Activated T-cell treated with anti-CD3 and anti-CD28 coated beads for 1 hour (primary cell): Measurements from ENCODE around the gene PPP3CA.

Source experiments
- DNase-seq: peaks from one replicate; pipeline ENCODE4 v3.0.0-alpha.2; 2020; ENCODE audit warnings: low read depth

Gene PPP3CA

GRCh38 chr4:101175896-101176676 is 171.2 kb downstream of the PPP3CA start:
- DNase-seq: no peak

- no peak for DNase-seq
Observed at GRCh38 chr4:101174679-101175345, 172.5 kb downstream of the PPP3CA start.

DNA sequence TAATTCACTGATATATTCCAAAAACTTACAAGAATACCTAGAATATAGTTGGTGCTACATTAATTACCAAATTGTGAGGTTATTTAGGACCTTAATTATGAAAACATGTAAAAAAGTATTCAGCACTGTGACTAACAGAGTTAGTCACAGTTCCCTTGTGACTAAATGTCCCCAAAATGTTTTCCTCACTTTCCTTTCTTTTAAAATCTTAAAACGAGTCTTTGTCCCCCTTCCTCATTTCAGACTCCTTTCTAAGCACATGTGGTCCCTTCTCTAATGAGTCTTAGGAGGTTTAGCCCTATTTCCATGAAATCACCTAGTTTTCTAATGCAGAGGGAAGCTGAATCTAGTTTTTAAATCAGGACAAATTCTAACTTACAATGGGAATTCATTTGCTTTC is 175.0 kb downstream of the PPP3CA start:
- no peak for DNase-seq

DNA sequence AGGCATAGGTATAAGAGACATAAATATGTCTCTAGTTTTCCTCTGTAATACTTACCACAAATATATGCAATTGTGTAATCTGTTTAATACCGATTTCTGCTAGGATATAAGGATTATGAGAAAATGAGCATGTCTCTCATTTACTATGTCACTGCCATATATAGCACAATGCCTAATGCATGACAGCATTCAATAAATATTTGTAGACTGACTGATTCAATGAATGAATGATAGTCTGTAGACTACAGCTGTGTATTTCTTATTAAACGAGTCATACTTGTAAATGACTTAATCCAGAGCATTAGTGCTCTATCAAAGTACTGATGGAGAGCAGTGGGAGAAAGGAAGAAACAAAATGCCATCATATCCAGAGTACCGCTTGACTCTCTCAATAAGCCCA is 175.6 kb downstream of the PPP3CA start:
- DNase-seq: no peak

GRCh38 chr4:101169044-101170014 is 178.0 kb downstream of the PPP3CA start:
- DNase-seq: peak; percentile 23

DNA sequence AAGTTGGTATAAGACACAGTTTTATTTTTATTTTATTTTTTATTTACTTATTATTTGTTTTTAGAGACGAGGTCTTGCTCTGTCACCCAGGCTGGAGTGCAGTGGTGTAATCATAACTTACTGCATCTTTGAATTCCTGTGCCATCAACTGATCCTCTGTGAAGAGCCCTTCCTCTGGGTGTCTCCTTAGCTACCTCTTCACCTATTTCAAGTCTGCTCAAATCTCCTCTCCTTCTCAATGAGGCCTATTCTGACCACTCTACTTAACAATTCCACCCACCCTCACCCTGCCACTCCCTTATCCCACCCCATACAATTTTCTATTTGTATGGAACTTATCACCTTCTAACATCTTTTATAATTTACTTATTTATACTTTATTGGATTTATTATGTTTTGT is 183.4 kb downstream of the PPP3CA start:
- no peak for DNase-seq

DNA sequence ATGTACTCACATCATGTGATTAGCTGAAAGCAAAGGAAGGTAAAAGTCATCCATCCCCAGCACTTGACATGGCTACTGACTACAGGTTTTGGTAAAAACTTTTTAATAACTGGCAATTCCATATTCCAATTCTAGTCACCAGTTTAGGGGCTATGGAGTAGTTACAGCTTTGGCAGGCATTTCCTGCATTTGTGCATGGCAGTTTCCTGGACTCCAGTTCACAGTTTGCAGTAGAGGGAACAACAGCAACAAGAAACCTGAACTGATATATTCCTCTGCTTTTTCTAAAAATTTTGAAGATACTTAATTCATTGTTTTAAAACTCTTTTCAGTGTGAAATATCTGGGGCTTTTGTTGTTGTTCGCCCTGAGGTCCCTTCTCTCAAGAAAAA is 184.3 kb downstream of the PPP3CA start:
- no peak for DNase-seq

DNA sequence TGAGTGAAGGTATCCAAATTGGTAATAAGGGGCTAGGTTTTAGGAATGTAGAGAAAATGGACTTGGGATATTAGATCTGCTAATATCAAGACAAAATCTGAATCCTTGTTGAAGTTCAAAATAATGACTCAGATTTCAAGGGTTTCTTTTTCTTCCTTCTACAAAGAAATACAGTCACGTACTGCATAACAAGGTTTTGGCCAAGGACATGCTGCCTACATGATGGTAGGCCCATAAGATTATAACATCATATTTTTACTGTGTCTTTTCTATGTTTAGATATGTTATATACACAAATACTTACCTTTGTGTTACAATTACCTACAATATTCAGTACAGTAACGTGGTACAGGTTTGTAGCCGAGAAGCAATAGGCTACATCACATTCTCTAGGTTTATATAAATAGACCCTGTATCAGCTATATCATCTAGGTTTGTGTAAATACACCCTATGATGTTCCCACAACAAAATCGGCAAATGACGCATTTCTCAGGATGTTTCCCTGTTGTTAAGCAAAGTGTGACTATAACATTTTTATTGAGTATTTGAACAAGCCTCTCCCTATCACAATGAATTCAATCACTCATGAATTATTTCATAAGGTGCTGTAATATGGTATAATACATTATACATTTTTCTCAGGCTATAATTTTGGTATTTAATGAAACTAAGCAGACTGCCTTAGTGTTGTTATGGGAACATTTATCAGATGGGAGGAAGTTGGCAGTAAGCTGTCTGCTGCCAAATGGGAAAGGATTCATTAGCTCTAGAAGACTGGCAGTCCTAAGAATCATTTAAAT is 186.3 kb downstream of the PPP3CA start:
- DNase-seq: no peak

DNA sequence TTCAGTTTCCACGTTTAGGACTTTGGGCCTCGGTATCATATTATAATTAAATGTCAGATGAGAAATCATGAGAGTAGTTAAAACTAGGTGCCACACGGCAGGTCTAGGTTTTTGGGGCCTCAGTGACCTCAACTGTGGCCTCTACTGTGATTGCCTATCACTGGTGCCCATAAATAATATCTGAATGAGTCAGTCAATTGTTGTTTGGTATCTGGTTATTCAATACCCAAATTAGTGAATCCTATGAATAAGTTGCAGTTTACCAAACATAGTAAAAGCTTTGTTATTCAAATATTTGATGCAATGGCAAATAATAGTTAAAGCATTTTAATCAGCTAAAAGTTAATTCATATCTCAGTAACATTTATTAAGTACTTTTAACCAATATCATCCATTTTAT is 188.8 kb downstream of the PPP3CA start:
- no peak for DNase-seq

- DNase-seq: no peak
Observed at GRCh38 chr4:101158134-101158482, 189.2 kb downstream of the PPP3CA start.

DNA sequence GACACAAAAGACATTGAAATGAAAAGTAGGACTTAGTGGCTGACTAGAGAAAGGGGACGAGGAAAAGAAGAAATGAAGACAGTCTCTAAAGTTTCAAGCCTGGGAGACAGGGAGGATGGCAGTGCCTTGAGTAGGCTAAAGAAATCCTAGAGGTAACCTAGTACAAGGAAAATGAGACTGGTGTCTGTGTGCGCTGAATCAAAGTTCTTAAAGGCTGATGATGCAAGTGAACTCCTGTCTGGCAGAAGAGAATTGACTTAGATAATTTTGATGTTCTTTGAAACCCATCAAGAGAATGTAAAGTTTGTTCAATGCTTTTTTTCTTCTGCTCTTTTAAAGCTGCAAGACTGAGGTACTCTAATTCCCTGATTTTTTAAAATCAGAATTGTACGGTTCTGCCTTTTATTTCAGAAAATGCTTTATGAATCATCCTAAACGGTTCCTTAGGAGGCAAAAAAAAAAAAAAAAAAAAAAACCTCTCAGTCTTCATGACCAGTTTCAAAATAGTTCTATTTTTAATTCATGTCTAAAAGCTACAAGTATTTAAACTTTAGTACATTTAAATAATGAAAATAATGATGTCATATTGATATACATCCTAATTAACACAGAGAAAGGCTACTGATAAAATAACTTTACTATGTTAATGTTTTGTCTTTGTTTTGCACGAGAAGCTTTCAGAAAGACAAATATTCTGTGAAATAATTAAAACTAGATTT is 189.8 kb downstream of the PPP3CA start:
- no peak for DNase-seq

DNA sequence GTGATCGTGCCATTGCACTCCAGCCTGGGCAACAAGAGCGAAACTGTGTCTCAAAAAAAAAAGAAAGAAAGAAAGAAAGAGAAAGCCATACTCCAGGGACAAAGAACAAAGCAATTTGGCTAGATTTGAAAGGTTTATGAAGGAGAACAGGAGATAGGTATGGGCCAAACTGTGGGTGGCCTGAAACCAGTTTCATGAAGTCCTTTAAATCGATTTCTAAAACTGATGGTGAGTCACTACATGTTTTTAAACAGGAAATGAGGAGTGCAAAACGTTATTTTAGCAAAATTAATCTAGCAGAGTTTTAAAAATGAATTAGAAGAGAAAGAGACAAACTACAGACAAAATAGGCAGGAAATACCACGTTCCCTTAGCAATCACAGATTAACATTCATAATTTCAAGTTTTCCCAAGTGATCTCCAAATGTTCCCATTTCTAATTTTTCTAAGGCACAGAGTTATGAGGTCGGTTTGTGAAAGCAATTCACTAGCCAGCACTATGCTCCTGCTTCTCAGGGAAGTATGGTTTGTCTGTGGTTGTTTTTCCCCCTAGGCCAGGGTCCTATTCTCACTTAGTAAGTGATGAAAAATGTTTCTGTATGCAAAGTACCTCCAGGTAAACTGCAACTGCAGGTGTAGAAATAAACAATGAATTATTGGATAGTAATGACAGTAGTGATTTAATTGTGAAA is 190.6 kb downstream of the PPP3CA start:
- no peak for DNase-seq

DNA sequence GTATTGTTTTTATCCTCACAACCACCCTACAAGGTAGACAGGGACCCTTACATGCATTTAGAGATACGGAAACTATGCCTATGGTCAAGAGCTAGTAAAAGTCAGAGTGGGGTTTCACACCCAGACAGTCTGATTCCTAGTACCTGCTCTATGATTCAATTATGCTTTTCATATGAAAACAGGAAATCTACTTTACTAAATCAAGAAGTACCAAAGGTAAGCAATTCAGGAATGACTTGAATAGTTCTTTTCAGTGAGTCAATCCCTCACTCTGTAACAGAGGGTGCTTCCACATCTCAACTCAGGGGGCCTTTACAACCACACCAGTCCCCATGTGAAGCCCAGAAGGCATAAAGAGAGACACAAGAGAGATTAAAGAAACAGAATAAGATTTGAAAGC is 191.4 kb downstream of the PPP3CA start:
- no peak for DNase-seq

- DNase-seq: no peak
Observed at GRCh38 chr4:101155368-101155767, 192.0 kb downstream of the PPP3CA start.

DNA sequence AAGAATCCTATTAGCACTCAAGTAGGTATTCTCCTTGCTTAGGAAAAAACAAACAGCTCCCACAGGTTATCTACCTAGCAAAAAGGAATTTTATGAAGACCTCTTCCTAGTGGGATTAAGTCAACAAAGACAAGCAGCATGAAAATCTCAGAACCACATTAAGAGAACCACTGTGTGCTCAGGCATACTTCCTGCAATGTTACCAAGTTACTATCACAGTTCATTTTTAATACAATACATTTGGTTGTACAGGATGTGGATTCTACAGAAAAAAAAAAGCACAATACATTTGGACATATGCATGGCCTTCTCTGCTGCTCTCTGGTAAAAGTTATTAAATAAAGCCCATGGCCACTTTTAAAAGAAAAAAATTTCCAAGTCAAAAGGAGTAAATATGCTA is 193.7 kb downstream of the PPP3CA start:
- DNase-seq: no peak

DNA sequence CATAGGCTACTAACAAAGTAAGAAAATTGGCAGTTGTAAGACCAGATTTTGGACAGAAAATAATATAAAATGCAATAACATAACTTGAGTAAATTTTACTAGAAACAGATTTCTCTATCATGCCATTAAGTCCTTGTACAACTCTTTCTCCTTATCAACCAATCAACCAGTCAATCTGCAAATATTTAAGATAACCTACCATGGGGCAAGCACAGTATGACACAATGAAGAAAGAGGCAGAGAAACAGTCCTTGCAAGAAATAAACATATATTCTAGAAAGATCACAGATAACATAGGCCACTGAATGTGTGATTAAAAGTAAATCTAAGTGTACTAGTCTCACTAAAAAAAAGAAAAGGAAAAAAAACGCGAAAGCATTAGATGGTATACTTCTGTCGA is 194.8 kb downstream of the PPP3CA start:
- DNase-seq: no peak

DNA sequence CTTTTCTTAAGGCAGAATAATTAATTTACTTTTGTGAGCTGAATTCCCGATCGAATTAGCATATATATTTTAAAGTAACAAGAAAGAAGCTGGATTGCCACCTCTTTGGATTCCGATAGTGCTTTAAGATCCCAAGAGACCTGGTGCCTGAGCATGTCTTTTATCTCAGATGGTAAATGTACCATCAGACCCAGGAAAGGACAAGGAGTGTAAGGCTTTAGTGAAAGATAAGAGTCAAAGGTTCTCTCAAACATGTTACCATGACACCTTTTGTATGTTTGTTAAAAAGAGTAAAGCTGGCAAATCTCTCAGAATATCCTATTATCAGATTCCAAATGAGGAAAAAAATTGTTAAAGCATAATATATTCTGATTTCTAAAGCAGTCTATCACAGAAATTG is 198.8 kb downstream of the PPP3CA start:
- DNase-seq: no peak

GRCh38 chr4:101147283-101147682 is 200.0 kb downstream of the PPP3CA start:
- DNase-seq: no peak

DNA sequence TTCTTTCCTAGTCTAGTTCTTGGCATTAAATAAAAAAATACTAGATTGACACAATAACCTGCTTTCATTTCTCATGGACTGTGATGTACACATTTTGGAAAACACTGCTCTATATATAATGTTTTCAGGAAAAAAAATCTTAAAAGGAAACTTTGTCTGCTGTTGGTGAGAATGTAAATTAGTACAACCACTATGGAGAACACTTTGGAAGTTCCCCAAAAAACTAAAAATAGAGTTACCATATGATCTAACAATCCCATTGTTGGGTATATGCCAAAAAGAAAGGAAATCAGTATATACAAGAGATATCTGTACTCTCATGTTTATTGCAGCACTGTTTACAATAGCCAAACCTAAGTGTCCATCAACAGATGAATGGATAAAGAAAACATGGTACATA is 202.3 kb downstream of the PPP3CA start:
- DNase-seq: no peak

DNA sequence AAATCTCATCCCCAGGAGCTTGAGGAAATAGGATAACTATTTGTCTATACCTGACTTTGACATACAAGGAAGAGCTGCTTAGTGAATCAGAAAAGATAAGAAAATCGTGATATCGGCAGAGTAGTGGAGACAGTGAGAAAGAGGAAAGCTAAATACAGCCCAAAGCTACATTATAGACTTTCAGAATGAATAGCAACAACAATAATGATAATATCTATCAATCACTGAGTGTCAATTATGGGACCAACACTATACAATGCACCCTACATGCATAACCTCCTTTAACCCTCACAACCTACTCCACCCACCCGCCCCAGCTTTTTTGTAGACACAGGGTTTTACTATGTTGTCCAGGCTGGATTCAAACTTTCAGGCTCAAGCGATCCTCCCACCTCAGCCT is 205.1 kb downstream of the PPP3CA start:
- no peak for DNase-seq

DNA sequence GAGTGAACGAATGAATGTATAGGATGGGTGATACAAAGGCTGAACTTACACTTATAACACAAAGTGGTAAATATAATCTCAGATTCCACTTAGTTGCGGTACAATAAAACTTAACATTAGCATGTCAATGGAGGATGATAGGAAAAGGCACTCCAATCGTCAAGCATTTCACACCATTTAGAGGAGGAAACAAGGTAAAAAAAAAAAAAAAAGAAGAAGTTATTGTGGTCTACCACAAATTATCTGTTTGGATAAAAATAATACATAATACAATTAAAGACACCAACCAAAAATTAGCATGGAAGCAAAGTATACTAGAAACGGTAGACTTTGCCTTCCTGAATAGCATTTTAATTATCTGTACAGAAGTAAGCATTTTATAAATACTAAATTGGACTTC is 205.5 kb downstream of the PPP3CA start:
- no peak for DNase-seq
